ENCODE results near the gene FAM120AOS. TPM values are rescaled to one million over a fixed set of nuclear protein-coding genes. Genes with fewer than 3 reads are reported as not detected.

FAM120AOS gene
- total and polyA plus RNA-seq, 2 of the 4 experiments (the other 2 are of a cell fraction), result 22.7 to 24.7 TPM

DNA sequence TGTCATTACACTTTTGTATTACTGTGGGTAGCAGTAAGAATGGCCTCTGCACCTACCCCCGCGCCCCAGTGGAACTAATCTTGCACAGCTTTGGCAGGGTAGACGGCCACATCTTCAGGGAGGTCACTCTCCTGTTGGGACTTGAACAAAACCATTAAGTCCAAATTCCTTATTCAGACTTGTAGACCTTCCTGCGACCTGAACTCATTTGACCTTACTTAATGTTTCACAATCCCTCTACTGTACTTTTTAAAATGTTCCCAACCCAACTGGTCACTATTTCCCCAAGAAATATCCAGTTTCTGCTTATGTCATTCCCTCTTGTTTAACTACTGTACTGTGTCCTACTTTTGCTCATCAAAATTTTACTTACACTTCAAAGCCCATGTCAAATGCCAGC lies 5.3 kb upstream of the FAM120AOS start:
- Histone ChIP-seq H2AFZ (replicated peaks; ENCODE audit: low read length, poor library complexity) (no peak overlapping the region), H3K4me1 (ENCODE audit: control insufficient read depth, insufficient read depth, low read length) (peaks cover 10% of the 10 kb centered on the region), H3K36me3 (ENCODE audit: control insufficient read depth, insufficient read depth, low read length) (no peaks in the 10 kb centered on the region), H3K4me2 (ENCODE audit: low read depth, low read length) (peak overlapping the region; percentile 33; the same call in 1 of the 2 replicates), H2AK5ac (ENCODE audit: low read depth, low read length) (no peak overlapping the region), H3K23ac (ENCODE audit: low read depth, low read length) (no peak overlapping the region), H3K9me1 (ENCODE audit: insufficient read depth, low read length) (peaks cover 6% of the 10 kb centered on the region; the same call in 1 of the 2 replicates), H3K27ac (ENCODE audit: insufficient read depth, low read length) (no peak overlapping the region), H3K27me3 (ENCODE audit: control insufficient read depth, insufficient read depth, low read length) (no peaks in the 10 kb centered on the region), H3K9me3 (ENCODE audit: control insufficient read depth, insufficient read depth, low read length) (no peaks in the 10 kb centered on the region), H4K8ac (ENCODE audit: low read depth in 2 of 2, low read length in 2 of 2) (no peak overlapping the region), H3K9ac (ENCODE audit: low read depth, low read length) (no peak overlapping the region), H3K14ac (replicated peaks; ENCODE audit: low read depth, low read length) (no peak overlapping the region), H2BK5ac (ENCODE audit: low read depth, low read length, poor library complexity, severe bottlenecking) (no peak overlapping the region), H3K56ac (ENCODE audit: extremely low read depth, insufficient read depth, low read length) (no peak overlapping the region), H2BK120ac (ENCODE audit: low read depth, low read length) (no peak overlapping the region), H3K4me3 (ENCODE audit: insufficient read depth, low read depth, low read length) (no peak overlapping the region), H4K91ac (ENCODE audit: insufficient read depth, low read depth, low read length) (no peak overlapping the region), H4K20me1 (ENCODE audit: insufficient read depth, low read length) (peaks cover 78% of the 10 kb centered on the region), H3K4ac (ENCODE audit: low read depth, low read length) (no peak overlapping the region), H2AK9ac (replicated peaks; ENCODE audit: low read depth, low read length, poor library complexity) (no peak overlapping the region), H2BK20ac (ENCODE audit: low read depth, low read length) (no peak overlapping the region), H3K18ac (ENCODE audit: low read depth, low read length) (no peak overlapping the region), H2BK15ac (ENCODE audit: low read depth, low read length) (no peak overlapping the region), H4K5ac (ENCODE audit: low read depth, low read length) (no peak overlapping the region), H3K79me1 (ENCODE audit: low read depth in 1 of 2, low read length in 2 of 2) (peaks cover 0 to 51% of the 10 kb centered on the region in 2 experiments; a peak in 3 of 4 replicates)
- ChIA-PET POLR2A (ENCODE audit: unreplicated experiment) (no interaction called here), CTCF (no interaction called here)
- TF ChIP-seq CHD1 (IDR thresholded peaks at IDR 0.05; ENCODE audit: low read depth, low read length), result no peak
- TF ChIP-seq MAZ (IDR thresholded peaks at IDR 0.05; ENCODE audit: borderline replicate concordance, low read depth, low read length), result no peak
- no peak for TF ChIP-seq RAD21 (IDR thresholded peaks at IDR 0.05; ENCODE audit: low read length)
- no peak for TF ChIP-seq RCOR1 (IDR thresholded peaks at IDR 0.05; ENCODE audit: insufficient replicate concordance, low read length)
- TF ChIP-seq, protein P1, sequence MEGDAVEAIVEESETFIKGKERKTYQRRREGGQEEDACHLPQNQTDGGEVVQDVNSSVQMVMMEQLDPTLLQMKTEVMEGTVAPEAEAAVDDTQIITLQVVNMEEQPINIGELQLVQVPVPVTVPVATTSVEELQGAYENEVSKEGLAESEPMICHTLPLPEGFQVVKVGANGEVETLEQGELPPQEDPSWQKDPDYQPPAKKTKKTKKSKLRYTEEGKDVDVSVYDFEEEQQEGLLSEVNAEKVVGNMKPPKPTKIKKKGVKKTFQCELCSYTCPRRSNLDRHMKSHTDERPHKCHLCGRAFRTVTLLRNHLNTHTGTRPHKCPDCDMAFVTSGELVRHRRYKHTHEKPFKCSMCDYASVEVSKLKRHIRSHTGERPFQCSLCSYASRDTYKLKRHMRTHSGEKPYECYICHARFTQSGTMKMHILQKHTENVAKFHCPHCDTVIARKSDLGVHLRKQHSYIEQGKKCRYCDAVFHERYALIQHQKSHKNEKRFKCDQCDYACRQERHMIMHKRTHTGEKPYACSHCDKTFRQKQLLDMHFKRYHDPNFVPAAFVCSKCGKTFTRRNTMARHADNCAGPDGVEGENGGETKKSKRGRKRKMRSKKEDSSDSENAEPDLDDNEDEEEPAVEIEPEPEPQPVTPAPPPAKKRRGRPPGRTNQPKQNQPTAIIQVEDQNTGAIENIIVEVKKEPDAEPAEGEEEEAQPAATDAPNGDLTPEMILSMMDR (conservative IDR thresholded peaks at IDR 0.05; ENCODE audit: low read depth, low read length), result no peak
- BruUV-seq (replicated peaks), result no TSS peak
- dilution Hi-C loops (cut with HindIII; ENCODE audit: low sequenced_read_pairs, unreplicated experiment) (no loop called here), in situ Hi-C loops (cut with MboI; ENCODE audit: low sequenced_read_pairs) (loop anchor here (10.0 to 25.0 kb wide), 3 partner anchors 106 to 704 kb away; no protein-coding TSS in a partner anchor), intact Hi-C loops (cut with micrococcal nuclease) (loop anchor here (10.0 kb wide), 2 partner anchors 324 to 364 kb away; partner anchors contain the start of genes CARD19 and NINJ1)
- no peak for ATAC-seq (ENCODE audit: low read depth)
- DNase-seq, result no peak
- WGBS, 2 experiments (ENCODE audit: extremely low coverage in 2 of 2, insufficient read length in 1 of 2), result 80% methylated on average over 2 of the region's 4 CpGs; no CpG with 5 or more reads in 1 of the 2 experiments

Measured in IMR-90 (cell line).